Measurements from ENCODE around the gene OSBPL5.

OSBPL5 gene

GRCh38 chr11:3093281-3094191 is 71.6 kb downstream of the OSBPL5 start:
- H3K4me3 ChIP-seq (ENCODE audit: low read length) = no peak overlapping the region
- no peak for DNase-seq (ENCODE audit: low read depth, low spot score)

GRCh38 chr11:3092603-3093141 is 72.4 kb downstream of the OSBPL5 start:
- no peak for DNase-seq (ENCODE audit: low read depth, low spot score)

GRCh38 chr11:3091846-3092602 is 73.1 kb downstream of the OSBPL5 start:
- no peak overlapping the region for H3K4me3 ChIP-seq (ENCODE audit: low read length)
- peak; percentile 39 for DNase-seq (ENCODE audit: low read depth, low spot score)

More at GRCh38 chr11:3092603-3093141, 72.4 kb downstream of the OSBPL5 start:
- H3K4me3 ChIP-seq (ENCODE audit: low read length) = no peak overlapping the region

- DNase-seq (ENCODE audit: low read depth, low spot score) = no peak
- H3K4me3 ChIP-seq (ENCODE audit: low read length) = no peak overlapping the region
These were observed 73.8 kb downstream of the OSBPL5 start for GRCh38 chr11:3091081-3091845.

- H3K4me3 ChIP-seq (ENCODE audit: low read length) = no peak overlapping the region
- DNase-seq (ENCODE audit: low read depth, low spot score) = no peak
These were observed 74.8 kb downstream of the OSBPL5 start for GRCh38 chr11:3090096-3090901.

- H3K4me3 ChIP-seq (ENCODE audit: low read length) = no peak overlapping the region
- DNase-seq (ENCODE audit: low read depth, low spot score) = no peak
These were observed 75.7 kb downstream of the OSBPL5 start for GRCh38 chr11:3089236-3090061.

- no peak for DNase-seq (ENCODE audit: low read depth, low spot score)
- no peak overlapping the region for H3K4me3 ChIP-seq (ENCODE audit: low read length)
These were observed 76.3 kb downstream of the OSBPL5 start for GRCh38 chr11:3088806-3089205.

GRCh38 chr11:3087821-3088800 is 77.0 kb downstream of the OSBPL5 start:
- no peak for DNase-seq (ENCODE audit: low read depth, low spot score)
- H3K4me3 ChIP-seq (ENCODE audit: low read length) = no peak overlapping the region

- no peak for DNase-seq (ENCODE audit: low read depth, low spot score)
- no peak overlapping the region for H3K4me3 ChIP-seq (ENCODE audit: low read length)
These were observed 77.7 kb downstream of the OSBPL5 start for GRCh38 chr11:3087373-3087772.

GRCh38 chr11:3086671-3087150 is 78.4 kb downstream of the OSBPL5 start:
- no peak overlapping the region for H3K4me3 ChIP-seq (ENCODE audit: low read length)
- DNase-seq (ENCODE audit: low read depth, low spot score) = no peak

GRCh38 chr11:3086114-3086513 is 79.0 kb downstream of the OSBPL5 start:
- DNase-seq (ENCODE audit: low read depth, low spot score) = no peak

GRCh38 chr11:3085052-3085451 is 80.1 kb downstream of the OSBPL5 start:
- no peak overlapping the region for H3K4me3 ChIP-seq (ENCODE audit: low read length)
- DNase-seq (ENCODE audit: low read depth, low spot score) = no peak

More at GRCh38 chr11:3086114-3086513, 79.0 kb downstream of the OSBPL5 start:
- no peak overlapping the region for H3K4me3 ChIP-seq (ENCODE audit: low read length)

- DNase-seq (ENCODE audit: low read depth, low spot score) = no peak
- H3K4me3 ChIP-seq (ENCODE audit: low read length) = no peak overlapping the region
These were observed 81.8 kb downstream of the OSBPL5 start for GRCh38 chr11:3083321-3083720.

- no peak overlapping the region for H3K4me3 ChIP-seq (ENCODE audit: low read length)
- no peak for DNase-seq (ENCODE audit: low read depth, low spot score)
These were observed 83.7 kb downstream of the OSBPL5 start for GRCh38 chr11:3081386-3081751.

- DNase-seq (ENCODE audit: low read depth, low spot score) = no peak
- no peak overlapping the region for H3K4me3 ChIP-seq (ENCODE audit: low read length)
These were observed 84.3 kb downstream of the OSBPL5 start for GRCh38 chr11:3080733-3081385.

- no peak for DNase-seq (ENCODE audit: low read depth, low spot score)
- no peak overlapping the region for H3K4me3 ChIP-seq (ENCODE audit: low read length)
These were observed 85.0 kb downstream of the OSBPL5 start for GRCh38 chr11:3080104-3080503.
